ENCODE results near the gene ITPR3. TPM values are rescaled to one million over a fixed set of nuclear protein-coding genes. Genes with fewer than 3 reads are reported as not detected.
A peak's percentile ranks its signal among the peaks of the same experiment; 100 is the strongest.

ITPR3 gene
- total and polyA plus RNA-seq, 2 of the 13 experiments (the other 11 are each of a cell fraction or from before 2014, with no cell fraction given) = 3.8 to 21.4 TPM

DNA sequence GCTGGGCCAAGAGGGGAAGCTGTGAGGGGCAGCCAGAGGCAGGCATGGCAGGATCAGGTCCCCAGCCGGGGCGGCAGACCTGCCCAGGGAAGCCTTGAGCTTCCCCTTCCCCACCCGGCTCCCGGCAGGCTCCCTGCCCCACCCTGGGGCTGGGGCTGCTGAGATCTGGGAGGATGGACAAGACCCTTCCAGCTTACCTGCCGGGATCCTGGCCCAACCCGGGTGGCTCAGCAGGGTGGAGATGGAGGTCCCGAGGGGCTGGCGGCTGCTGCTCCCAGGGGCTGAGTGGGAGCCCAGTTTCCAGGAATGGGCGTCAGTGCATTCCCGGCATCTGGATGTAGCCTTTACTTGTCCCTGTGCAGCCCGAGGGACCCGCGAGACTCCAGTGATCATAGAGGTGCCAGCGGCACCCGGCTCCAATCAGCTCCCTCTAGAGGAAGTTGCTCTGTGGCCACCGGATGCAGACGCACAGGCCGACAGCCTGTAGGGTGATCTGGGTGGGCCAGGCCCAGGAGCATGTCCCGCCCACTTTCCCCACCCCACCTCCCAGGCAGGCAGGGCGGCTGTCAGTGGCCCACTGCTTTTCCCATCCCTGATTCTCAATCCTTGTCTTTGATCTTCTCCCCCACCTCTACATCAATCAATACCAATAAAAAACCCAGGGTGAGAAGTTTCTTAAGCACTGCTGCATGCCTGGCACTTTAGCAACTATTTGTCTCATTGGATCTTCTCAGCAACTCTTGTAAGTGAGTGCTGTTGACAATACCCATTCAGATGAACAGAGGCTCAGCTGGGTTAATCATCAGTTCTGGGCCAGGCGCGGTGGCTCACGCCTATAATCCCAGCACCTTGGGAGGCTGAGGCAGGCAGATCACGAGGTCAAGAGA lies 41.1 kb upstream of the ITPR3 start, which contains the start of gene BAK1 (continued):
- TF ChIP-seq, protein P1, sequence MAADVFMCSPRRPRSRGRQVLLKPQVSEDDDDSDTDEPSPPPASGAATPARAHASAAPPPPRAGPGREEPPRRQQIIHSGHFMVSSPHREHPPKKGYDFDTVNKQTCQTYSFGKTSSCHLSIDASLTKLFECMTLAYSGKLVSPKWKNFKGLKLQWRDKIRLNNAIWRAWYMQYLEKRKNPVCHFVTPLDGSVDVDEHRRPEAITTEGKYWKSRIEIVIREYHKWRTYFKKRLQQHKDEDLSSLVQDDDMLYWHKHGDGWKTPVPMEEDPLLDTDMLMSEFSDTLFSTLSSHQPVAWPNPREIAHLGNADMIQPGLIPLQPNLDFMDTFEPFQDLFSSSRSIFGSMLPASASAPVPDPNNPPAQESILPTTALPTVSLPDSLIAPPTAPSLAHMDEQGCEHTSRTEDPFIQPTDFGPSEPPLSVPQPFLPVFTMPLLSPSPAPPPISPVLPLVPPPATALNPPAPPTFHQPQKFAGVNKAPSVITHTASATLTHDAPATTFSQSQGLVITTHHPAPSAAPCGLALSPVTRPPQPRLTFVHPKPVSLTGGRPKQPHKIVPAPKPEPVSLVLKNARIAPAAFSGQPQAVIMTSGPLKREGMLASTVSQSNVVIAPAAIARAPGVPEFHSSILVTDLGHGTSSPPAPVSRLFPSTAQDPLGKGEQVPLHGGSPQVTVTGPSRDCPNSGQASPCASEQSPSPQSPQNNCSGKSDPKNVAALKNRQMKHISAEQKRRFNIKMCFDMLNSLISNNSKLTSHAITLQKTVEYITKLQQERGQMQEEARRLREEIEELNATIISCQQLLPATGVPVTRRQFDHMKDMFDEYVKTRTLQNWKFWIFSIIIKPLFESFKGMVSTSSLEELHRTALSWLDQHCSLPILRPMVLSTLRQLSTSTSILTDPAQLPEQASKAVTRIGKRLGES (CRISPR knock-in tag; IDR thresholded peaks at IDR 0.05; ENCODE audit: borderline replicate concordance) = no peak
- TF ChIP-seq ZNF792 (CRISPR knock-in tag; IDR thresholded peaks at IDR 0.05) (peak; percentile 85), DMAP1 (CRISPR knock-in tag; IDR thresholded peaks at IDR 0.05) (no peak; the same call in 1 of the 2 replicates), ZNF597 (CRISPR knock-in tag; IDR thresholded peaks at IDR 0.05) (no peak), ZNF782 (CRISPR knock-in tag; IDR thresholded peaks at IDR 0.05; ENCODE audit: borderline replicate concordance) (peak; percentile 21; the same call in 1 of the 2 replicates), ZNF788 (CRISPR knock-in tag; IDR thresholded peaks at IDR 0.05; ENCODE audit: borderline replicate concordance) (peak; percentile 54; the same call in 1 of the 2 replicates), ZNF710 (CRISPR knock-in tag; IDR thresholded peaks at IDR 0.05; ENCODE audit: borderline replicate concordance) (no peak), TP53 (CRISPR knock-in tag; conservative IDR thresholded peaks at IDR 0.05) (no peak), MNT (IDR thresholded peaks at IDR 0.05) (peak; percentile 20; the same call in 1 of the 2 replicates), KDM6A (CRISPR knock-in tag; IDR thresholded peaks at IDR 0.05; ENCODE audit: low read depth) (no peak), FOXA3 (CRISPR knock-in tag; IDR thresholded peaks at IDR 0.05) (peak; percentile 66), ZNF3 (CRISPR knock-in tag; IDR thresholded peaks at IDR 0.05) (no peak), JUN (CRISPR knock-in tag; IDR thresholded peaks at IDR 0.05) (0 out of 2 replicates have a peak, but pooled peaks have one; percentile 14), MED1 (CRISPR knock-in tag; IDR thresholded peaks at IDR 0.05) (peak; percentile 50; the same call in 1 of the 2 replicates), SAFB2 (CRISPR knock-in tag; IDR thresholded peaks at IDR 0.05; ENCODE audit: borderline replicate concordance, low read depth) (no peak; the same call in 1 of the 2 replicates), ZNF746 (CRISPR knock-in tag; IDR thresholded peaks at IDR 0.05) (no peak), MYC (CRISPR knock-in tag; IDR thresholded peaks at IDR 0.05; ENCODE audit: borderline replicate concordance) (peak; percentile 61; the same call in 1 of the 2 replicates)
- TF ChIP-seq, protein P2, sequence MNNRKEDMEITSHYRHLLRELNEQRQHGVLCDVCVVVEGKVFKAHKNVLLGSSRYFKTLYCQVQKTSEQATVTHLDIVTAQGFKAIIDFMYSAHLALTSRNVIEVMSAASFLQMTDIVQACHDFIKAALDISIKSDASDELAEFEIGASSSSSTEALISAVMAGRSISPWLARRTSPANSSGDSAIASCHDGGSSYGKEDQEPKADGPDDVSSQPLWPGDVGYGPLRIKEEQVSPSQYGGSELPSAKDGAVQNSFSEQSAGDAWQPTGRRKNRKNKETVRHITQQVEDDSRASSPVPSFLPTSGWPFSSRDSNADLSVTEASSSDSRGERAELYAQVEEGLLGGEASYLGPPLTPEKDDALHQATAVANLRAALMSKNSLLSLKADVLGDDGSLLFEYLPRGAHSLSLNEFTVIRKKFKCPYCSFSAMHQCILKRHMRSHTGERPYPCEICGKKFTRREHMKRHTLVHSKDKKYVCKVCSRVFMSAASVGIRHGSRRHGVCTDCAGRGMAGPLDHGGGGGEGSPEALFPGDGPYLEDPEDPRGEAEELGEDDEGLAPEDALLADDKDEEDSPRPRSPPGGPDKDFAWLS (CRISPR knock-in tag; IDR thresholded peaks at IDR 0.05; ENCODE audit: borderline replicate concordance) = no peak

Data from HepG2 (cell line).